OCI-LY3 (cell line): Measurements from ENCODE around the gene ANK3.

Source experiments
- H2AFZ ChIP-seq: fragments of 200-600, 300-600 bp; shearing (Covaris generic); 2 replicates; pipeline ENCODE4 v1.6.0; 2014; ENCODE audit warnings: antibody characterized with exemption, low read depth, low read length
- H3K27ac ChIP-seq: fragments of 200-600, 300-600 bp; sonication (generic); 2 replicates; pipeline ENCODE4 v1.5.1; 2014; ENCODE audit warnings: mild to moderate bottlenecking, low read length, moderate library complexity, mixed read lengths
- H3K27me3 ChIP-seq: fragments of 200-600, 300-600 bp; sonication (generic); 2 replicates; pipeline ENCODE4 v1.6.1; 2014; ENCODE audit warnings: low read depth, low read length, mixed read lengths
- H3K36me3 ChIP-seq: fragments of 200-600, 300-600 bp; sonication (generic); replicated peaks from 2 replicates; pipeline ENCODE3; 2014; ENCODE audit warnings: low read depth, low read length, mixed read lengths
- H3K4me1 ChIP-seq: fragments of 300-600, 200-600 bp; sonication (generic); 2 replicates; pipeline ENCODE4 v1.6.1; 2014; ENCODE audit warnings: low read length, mixed read lengths
- H3K4me2 ChIP-seq: fragments of 200-600, 300-600 bp; sonication (generic); 2 replicates; pipeline ENCODE4 v1.6.1; 2014; ENCODE audit warnings: low read length, mixed read lengths
- H3K4me3 ChIP-seq: fragments of 300-600, 200-600 bp; sonication (generic); 2 replicates; pipeline ENCODE4 v1.5.1; 2014; ENCODE audit warnings: antibody characterized with exemption, mild to moderate bottlenecking, low read length, moderate library complexity
- H3K79me2 ChIP-seq: fragments of 300-600, 200-600 bp; shearing (Covaris generic); 2 replicates; pipeline ENCODE4 v1.6.1; 2014; ENCODE audit warnings: mild to moderate bottlenecking, low read length, mixed read lengths
- H3K9ac ChIP-seq: fragments of 300-600, 200-600 bp; shearing (Covaris generic); 2 replicates; pipeline ENCODE4 v1.6.0; 2014; ENCODE audit warnings: mild to moderate bottlenecking, low read length, moderate library complexity
- H3K9me3 ChIP-seq: fragments of 200-600, 300-600 bp; shearing (Covaris generic); 2 replicates; pipeline ENCODE4 v1.6.1; 2014; ENCODE audit warnings: low read length, mixed read lengths; ENCODE audit not compliant: insufficient read depth
- H4K20me1 ChIP-seq: fragments of 200-600, 300-600 bp; sonication (generic); 2 replicates; pipeline ENCODE4 v1.6.1; 2016; ENCODE audit warnings: low read length, mixed read lengths; ENCODE audit not compliant: insufficient read depth
- EZH2phosphoT487 ChIP-seq: fragments of 200-600 bp; shearing (Covaris generic); IDR thresholded peaks from 2 replicates; pipeline ENCODE4 v1.6.1; 2018; ENCODE audit warnings: antibody characterized with exemption, mixed run types, low read depth
- TF ChIP-seq, protein P1 (sequence below): fragments of 200-600, 300-600 bp; sonication (generic); IDR thresholded peaks from 2 replicates; pipeline ENCODE4 v1.5.1; 2014; ENCODE audit warnings: antibody characterized with exemption, low read length, low read depth

The ANK3 gene

DNA sequence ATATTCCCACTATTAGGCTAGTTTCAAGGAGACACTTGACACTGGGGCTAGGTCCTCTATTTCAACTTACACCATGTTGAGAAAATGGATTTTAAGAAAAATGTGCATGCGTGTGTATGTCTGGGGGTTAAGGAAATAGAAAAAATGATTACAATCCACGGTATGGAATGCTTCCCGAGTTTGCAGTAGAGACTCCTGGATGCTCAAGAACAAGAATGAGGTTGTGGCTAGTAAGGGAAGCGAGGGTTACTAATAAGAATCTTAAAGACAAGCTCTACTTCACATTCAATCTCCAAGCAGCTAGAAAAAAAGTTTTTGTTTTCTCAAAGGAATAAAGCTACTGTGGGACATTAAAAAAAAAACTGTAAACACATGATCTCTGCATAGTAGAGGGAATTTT is 54.7 kb downstream of the ANK3 start:
- H3K4me3 ChIP-seq, result no peak overlapping the region
- H3K9ac ChIP-seq, result no peak overlapping the region
- TF ChIP-seq EZH2phosphoT487, result no peak
- TF ChIP-seq, protein P1, sequence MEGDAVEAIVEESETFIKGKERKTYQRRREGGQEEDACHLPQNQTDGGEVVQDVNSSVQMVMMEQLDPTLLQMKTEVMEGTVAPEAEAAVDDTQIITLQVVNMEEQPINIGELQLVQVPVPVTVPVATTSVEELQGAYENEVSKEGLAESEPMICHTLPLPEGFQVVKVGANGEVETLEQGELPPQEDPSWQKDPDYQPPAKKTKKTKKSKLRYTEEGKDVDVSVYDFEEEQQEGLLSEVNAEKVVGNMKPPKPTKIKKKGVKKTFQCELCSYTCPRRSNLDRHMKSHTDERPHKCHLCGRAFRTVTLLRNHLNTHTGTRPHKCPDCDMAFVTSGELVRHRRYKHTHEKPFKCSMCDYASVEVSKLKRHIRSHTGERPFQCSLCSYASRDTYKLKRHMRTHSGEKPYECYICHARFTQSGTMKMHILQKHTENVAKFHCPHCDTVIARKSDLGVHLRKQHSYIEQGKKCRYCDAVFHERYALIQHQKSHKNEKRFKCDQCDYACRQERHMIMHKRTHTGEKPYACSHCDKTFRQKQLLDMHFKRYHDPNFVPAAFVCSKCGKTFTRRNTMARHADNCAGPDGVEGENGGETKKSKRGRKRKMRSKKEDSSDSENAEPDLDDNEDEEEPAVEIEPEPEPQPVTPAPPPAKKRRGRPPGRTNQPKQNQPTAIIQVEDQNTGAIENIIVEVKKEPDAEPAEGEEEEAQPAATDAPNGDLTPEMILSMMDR, result no peak
- H3K27me3 ChIP-seq, result 0 out of 2 replicates have a peak, but pooled peaks cover 8% of the 10 kb centered on the region
- no peaks in the 10 kb centered on the region for H3K36me3 ChIP-seq
- H3K4me2 ChIP-seq, result no peak overlapping the region
- no peak overlapping the region for H2AFZ ChIP-seq
- H3K27ac ChIP-seq, result no peak overlapping the region
- no peaks in the 10 kb centered on the region for H3K4me1 ChIP-seq
- no peaks in the 10 kb centered on the region for H3K9me3 ChIP-seq
- H4K20me1 ChIP-seq, result no peaks in the 10 kb centered on the region
- H3K79me2 ChIP-seq, result no peaks in the 10 kb centered on the region

DNA sequence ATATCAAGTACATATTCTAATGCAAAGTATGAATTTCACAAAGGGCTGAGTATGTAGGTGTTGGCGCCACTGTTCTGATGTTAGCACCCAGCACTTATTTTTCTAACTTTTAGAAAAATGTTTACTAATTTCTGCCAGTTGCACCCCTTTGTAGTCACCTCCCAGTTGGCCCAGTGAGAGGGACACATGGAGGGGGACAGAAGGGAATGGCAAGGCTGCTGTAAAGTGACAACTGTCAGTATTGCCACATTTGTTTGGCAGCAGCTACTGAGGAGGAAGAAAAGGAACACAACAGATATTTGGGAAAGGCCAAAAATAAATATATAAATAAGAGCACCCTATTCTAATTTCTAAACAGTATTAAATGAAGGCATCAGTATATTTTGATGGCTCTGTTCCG is 57.3 kb downstream of the ANK3 start:
- no peaks in the 10 kb centered on the region for H3K4me1 ChIP-seq
- H2AFZ ChIP-seq, result no peak overlapping the region
- no peak overlapping the region for H3K9ac ChIP-seq
- no peaks in the 10 kb centered on the region for H3K36me3 ChIP-seq
- H4K20me1 ChIP-seq, result no peaks in the 10 kb centered on the region
- H3K27me3 ChIP-seq, result 0 out of 2 replicates have a peak, but pooled peaks cover 5% of the 10 kb centered on the region
- H3K9me3 ChIP-seq, result no peaks in the 10 kb centered on the region
- TF ChIP-seq EZH2phosphoT487, result no peak
- TF ChIP-seq, protein P1, result no peak
- H3K27ac ChIP-seq, result no peak overlapping the region
- H3K4me3 ChIP-seq, result no peak overlapping the region
- no peaks in the 10 kb centered on the region for H3K79me2 ChIP-seq
- no peak overlapping the region for H3K4me2 ChIP-seq

DNA sequence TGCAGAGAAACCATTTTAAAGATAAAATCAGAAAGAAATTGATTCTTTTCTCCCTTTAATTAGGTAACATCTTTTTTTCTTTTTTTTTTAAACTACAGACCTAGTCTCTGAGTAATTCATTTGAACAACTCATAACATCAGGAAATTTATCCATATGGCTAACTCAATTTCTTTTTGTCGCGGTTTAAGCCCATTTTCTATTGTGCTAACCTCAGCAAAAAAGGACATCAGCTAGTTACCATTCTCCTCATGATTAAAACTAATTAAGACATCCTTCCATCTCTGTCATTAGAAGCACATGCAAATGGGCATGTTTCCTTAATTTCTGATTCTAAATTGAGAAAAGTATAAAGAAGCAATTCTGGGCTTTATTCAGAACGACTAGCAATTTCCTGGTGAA is 57.8 kb downstream of the ANK3 start:
- Histone ChIP-seq H3K4me2 (no peak overlapping the region), H2AFZ (no peak overlapping the region), H3K4me1 (no peaks in the 10 kb centered on the region), H3K9ac (no peak overlapping the region), H3K27me3 (0 out of 2 replicates have a peak, but pooled peaks cover 4% of the 10 kb centered on the region), H3K79me2 (no peaks in the 10 kb centered on the region), H3K27ac (no peak overlapping the region), H3K4me3 (no peak overlapping the region), H3K36me3 (no peaks in the 10 kb centered on the region), H3K9me3 (no peaks in the 10 kb centered on the region), H4K20me1 (no peaks in the 10 kb centered on the region)
- TF ChIP-seq, protein P1, result no peak
- TF ChIP-seq EZH2phosphoT487, result no peak

DNA sequence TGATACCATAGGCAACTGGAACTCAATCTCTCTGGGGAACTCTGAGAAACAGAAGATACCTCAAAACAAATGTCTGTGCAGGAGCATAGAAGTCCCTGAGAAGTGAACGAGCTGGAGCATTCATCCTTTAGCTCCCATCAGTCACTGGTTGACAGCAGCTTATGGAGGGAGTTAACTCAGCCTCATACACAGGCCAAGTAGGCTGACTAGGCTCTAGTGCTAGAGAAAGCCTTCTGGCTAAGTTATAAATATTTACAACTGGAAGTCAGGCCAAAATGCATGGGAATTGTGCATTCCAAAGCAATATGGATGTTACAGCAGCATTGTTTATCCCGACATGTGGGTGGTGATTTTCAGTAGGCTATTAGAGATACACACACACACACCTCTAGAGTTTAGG is 66.5 kb downstream of the ANK3 start:
- TF ChIP-seq EZH2phosphoT487, result no peak
- TF ChIP-seq, protein P1, result no peak
- Histone ChIP-seq H3K4me1 (no peaks in the 10 kb centered on the region), H3K36me3 (no peaks in the 10 kb centered on the region), H3K79me2 (no peaks in the 10 kb centered on the region), H2AFZ (no peak overlapping the region), H3K4me3 (no peak overlapping the region), H3K27ac (no peak overlapping the region), H3K9ac (no peak overlapping the region), H3K9me3 (no peaks in the 10 kb centered on the region), H3K4me2 (no peak overlapping the region), H3K27me3 (no peaks in the 10 kb centered on the region), H4K20me1 (no peaks in the 10 kb centered on the region)
